Progenitor cell of endocrine pancreas (in vitro differentiated cells): ENCODE results near the gene CLDND2. TPM values are rescaled to one million over a fixed set of nuclear protein-coding genes. Genes with fewer than 3 reads are reported as not detected.
A peak's percentile ranks its signal among the peaks of the same experiment; 100 is the strongest.

Source experiments
- DNase-seq: peaks from one replicate; pipeline ENCODE4 v3.0.0; 2021; ENCODE audit warnings: low spot score; ENCODE audit not compliant: unreplicated experiment
- H3K27ac Mint-ChIP-seq: 2 replicates; pipeline ENCODE4 v1.8.0; 2021; ENCODE audit warnings: mild to moderate bottlenecking, moderate library complexity, mixed read lengths
- H3K27me3 Mint-ChIP-seq: 2 replicates; pipeline ENCODE4 v1.8.0; 2021; ENCODE audit warnings: mixed read lengths
- H3K36me3 Mint-ChIP-seq: 2 replicates; pipeline ENCODE4 v1.8.0; 2022; ENCODE audit warnings: mixed read lengths; ENCODE audit not compliant: insufficient read depth
- H3K4me1 Mint-ChIP-seq: 2 replicates; pipeline ENCODE4 v1.8.0; 2021; ENCODE audit warnings: low read depth, mixed read lengths
- H3K4me3 Mint-ChIP-seq: 2 replicates; pipeline ENCODE4 v1.8.0; 2021; ENCODE audit warnings: low read depth, mild to moderate bottlenecking, moderate library complexity, mixed read lengths
- H3K9me3 Mint-ChIP-seq: 2 replicates; pipeline ENCODE4 v1.8.0; 2021; ENCODE audit warnings: low read depth, mixed read lengths
- total RNA-seq: library from RNA; stranded (reverse); gene quantifications from 2 replicates; pipeline ENCODE4 v1.2.1, GENCODE V29; 2021
- TF ChIP-seq, protein P1 (sequence below): fragments of 200-600 bp; sonication (generic); IDR thresholded peaks from one replicate; pipeline ENCODE4 v1.5.0; 2021; ENCODE audit warnings: antibody characterized with exemption, mild to moderate bottlenecking; ENCODE audit not compliant: unreplicated experiment

CLDND2 gene
- total RNA-seq, 1 donor from 2014 or later: 1.4 TPM

- H3K27me3 Mint-ChIP-seq: peaks cover 22% of the 10 kb centered on the region
- H3K9me3 Mint-ChIP-seq: no peaks in the 10 kb centered on the region
- H3K36me3 Mint-ChIP-seq: peaks cover 8% of the 10 kb centered on the region
- H3K4me3 Mint-ChIP-seq: no peak overlapping the region
- DNase-seq: no peak
- TF ChIP-seq, protein P1, sequence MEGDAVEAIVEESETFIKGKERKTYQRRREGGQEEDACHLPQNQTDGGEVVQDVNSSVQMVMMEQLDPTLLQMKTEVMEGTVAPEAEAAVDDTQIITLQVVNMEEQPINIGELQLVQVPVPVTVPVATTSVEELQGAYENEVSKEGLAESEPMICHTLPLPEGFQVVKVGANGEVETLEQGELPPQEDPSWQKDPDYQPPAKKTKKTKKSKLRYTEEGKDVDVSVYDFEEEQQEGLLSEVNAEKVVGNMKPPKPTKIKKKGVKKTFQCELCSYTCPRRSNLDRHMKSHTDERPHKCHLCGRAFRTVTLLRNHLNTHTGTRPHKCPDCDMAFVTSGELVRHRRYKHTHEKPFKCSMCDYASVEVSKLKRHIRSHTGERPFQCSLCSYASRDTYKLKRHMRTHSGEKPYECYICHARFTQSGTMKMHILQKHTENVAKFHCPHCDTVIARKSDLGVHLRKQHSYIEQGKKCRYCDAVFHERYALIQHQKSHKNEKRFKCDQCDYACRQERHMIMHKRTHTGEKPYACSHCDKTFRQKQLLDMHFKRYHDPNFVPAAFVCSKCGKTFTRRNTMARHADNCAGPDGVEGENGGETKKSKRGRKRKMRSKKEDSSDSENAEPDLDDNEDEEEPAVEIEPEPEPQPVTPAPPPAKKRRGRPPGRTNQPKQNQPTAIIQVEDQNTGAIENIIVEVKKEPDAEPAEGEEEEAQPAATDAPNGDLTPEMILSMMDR: no peak
- H3K27ac Mint-ChIP-seq: no peak overlapping the region
- peaks cover 4% of the 10 kb centered on the region for H3K4me1 Mint-ChIP-seq
Observed at GRCh38 chr19:51345076-51345620, 23.7 kb downstream of the CLDND2 start.

DNA sequence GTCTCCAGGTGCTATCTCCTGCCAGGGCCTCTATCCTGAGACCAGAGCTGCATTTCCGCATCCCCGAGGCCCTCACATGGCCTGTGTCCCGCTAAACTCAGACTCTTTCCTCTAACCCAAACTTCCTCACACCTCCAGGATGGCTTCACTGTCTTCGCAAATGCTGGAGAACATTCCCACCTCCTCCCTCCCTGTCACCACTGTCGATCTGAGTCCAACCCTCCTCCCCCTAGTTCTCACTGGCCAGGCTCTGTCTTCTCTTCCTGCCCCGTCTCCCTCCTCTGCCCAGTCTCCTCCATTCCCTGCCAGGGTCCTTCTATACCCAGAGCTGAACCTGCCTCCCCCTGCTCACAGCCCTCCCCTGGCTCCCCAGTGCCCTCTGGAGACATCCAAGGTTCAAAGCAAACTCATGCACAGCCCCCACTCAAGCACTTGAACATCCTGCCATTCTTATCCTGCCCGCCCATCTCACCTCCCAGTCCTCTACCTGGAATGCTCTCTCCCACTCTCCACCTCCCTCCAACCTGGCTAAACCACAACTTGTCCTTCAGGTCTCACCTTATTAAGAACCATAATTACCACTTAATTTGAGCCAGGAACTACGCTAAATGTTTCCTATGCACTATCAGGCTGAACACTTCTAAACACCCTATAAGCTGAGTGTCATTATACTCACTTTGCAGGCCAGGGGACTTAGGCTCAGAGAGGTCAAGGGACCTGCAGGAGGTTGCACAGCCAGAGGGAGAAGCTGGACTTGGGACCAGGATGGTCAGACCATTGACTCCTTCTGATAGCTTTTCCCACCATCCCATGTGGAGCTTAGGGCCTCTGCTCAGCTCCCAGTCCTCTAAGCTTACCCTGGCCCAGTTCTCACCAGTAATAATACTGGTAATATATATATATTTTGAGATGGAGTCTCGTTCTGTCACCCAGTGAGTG is 25.9 kb downstream of the CLDND2 start:
- peaks cover 7% of the 10 kb centered on the region for H3K36me3 Mint-ChIP-seq
- TF ChIP-seq, protein P1: no peak
- no peak for DNase-seq
- H3K4me1 Mint-ChIP-seq: peaks cover 7% of the 10 kb centered on the region
- peak overlapping the region; percentile 20 for H3K27ac Mint-ChIP-seq
- no peak overlapping the region for H3K4me3 Mint-ChIP-seq
- H3K9me3 Mint-ChIP-seq: no peaks in the 10 kb centered on the region
- H3K27me3 Mint-ChIP-seq: peaks cover 25% of the 10 kb centered on the region

- Mint-ChIP-seq H3K4me1 (peaks cover 5% of the 10 kb centered on the region), H3K27me3 (peaks cover 25% of the 10 kb centered on the region), H3K4me3 (peak within 1 kb of the TSS; percentile 40), H3K27ac (peak within 1 kb of the TSS; percentile 20), H3K36me3 (peaks cover 7% of the 10 kb centered on the region), H3K9me3 (no peaks in the 10 kb centered on the region)
- TF ChIP-seq, protein P1: no peak
- DNase-seq: no peak
Observed at GRCh38 chr19:51341976-51342580, 26.7 kb downstream of the CLDND2 start, which contains the start of gene VSIG10L. Gene VSIG10L (minus strand): TSS chr19:51342139. CDS start chr19:51342124, 15 bp downstream.

DNA sequence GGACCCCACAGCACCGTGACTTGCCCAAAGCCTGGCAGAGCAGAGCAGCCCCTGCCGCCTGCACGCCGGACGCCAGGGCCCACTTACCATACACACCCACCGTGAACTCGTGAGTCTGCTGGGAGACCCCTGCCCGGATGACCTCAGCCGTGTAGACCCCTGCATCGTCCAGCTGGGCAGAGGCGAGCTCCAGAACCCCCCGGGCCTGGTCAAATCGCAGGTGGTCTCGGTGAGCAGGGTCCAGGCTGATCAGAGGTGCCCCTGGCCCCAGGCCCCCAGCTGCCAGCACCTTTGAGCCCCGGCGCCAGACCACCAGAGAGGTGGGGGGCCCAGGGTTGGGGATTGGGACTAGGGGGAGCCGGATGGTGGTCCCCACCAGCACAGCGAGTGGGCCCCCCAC is 27.7 kb downstream of the CLDND2 start:
- peaks cover 7% of the 10 kb centered on the region for H3K36me3 Mint-ChIP-seq
- H3K27ac Mint-ChIP-seq: peak overlapping the region; percentile 29
- peaks cover 5% of the 10 kb centered on the region for H3K4me1 Mint-ChIP-seq
- peak overlapping the region; percentile 40 for H3K4me3 Mint-ChIP-seq
- H3K9me3 Mint-ChIP-seq: no peaks in the 10 kb centered on the region
- H3K27me3 Mint-ChIP-seq: peaks cover 25% of the 10 kb centered on the region
- no peak for DNase-seq
- TF ChIP-seq, protein P1: no peak
